Ovary (tissue), 3 donors: ENCODE measurements around the gene LARP4B.

ENCODE experiments used
- EP300 ChIP-seq: sonication (generic); formaldehyde crosslinking; IDR thresholded peaks from one replicate; pipeline ENCODE4 v1.6.1; 2017; ENCODE audit warnings: antibody characterized with exemption
- POLR2A ChIP-seq: fragments of 450-650 bp; IDR thresholded peaks from one replicate; pipeline ENCODE4 v1.6.1; 2017; ENCODE audit warnings: antibody characterized with exemption, mild to moderate bottlenecking, moderate library complexity
- TF ChIP-seq, protein P1 (sequence below), 3 donors: fragments of 450-650 bp in 2 of 3; fragments of 200-600 bp in 1 of 3; IDR thresholded peaks; one replicate each; pipeline versions ENCODE4 v1.5.1 to v1.8.0; 2016 to 2022; ENCODE audit warnings: antibody characterized with exemption in 3 of 3, mild to moderate bottlenecking in 1 of 3
- donor health status: DM: no; HTN: no; CAD: no.

GRCh38 chr10:943334-944033 lies 12.0 kb upstream of the LARP4B start:
- TF ChIP-seq POLR2A (no peak), EP300 (no peak)
- TF ChIP-seq, protein P1, sequence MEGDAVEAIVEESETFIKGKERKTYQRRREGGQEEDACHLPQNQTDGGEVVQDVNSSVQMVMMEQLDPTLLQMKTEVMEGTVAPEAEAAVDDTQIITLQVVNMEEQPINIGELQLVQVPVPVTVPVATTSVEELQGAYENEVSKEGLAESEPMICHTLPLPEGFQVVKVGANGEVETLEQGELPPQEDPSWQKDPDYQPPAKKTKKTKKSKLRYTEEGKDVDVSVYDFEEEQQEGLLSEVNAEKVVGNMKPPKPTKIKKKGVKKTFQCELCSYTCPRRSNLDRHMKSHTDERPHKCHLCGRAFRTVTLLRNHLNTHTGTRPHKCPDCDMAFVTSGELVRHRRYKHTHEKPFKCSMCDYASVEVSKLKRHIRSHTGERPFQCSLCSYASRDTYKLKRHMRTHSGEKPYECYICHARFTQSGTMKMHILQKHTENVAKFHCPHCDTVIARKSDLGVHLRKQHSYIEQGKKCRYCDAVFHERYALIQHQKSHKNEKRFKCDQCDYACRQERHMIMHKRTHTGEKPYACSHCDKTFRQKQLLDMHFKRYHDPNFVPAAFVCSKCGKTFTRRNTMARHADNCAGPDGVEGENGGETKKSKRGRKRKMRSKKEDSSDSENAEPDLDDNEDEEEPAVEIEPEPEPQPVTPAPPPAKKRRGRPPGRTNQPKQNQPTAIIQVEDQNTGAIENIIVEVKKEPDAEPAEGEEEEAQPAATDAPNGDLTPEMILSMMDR (IDR thresholded peaks at IDR 0.05): no peak
